HepG2 (cell line): ENCODE data around the gene MAPKAPK3. TPM values are rescaled to one million over a fixed set of nuclear protein-coding genes. Genes with fewer than 3 reads are reported as not detected.

ENCODE experiments used
- ATAC-seq: fragments of 200-7000 bp; cut with Tn5 transposase; 3 replicates; pipeline ENCODE4 v1.9.1; 2020; ENCODE audit warnings: mild to moderate bottlenecking, moderate library complexity
- BruUV-seq: library from RNA; stranded (reverse); fragments of 400-500 nt; replicated peaks from 2 replicates; lab custom pipeline; 2021; lab: Mats Ljungman, UMichigan
- CTCF ChIA-PET: fragments of 300-600 bp; formaldehyde crosslinking; extraction: SDS; loops from one replicate; lab custom pipeline; 2021; ENCODE audit warnings: low total read pairs, inconsistent platforms, low intra/inter-chr PET ratio; lab: Yijun Ruan, JAX
- POLR2A ChIA-PET: fragments of 350-600 bp; sonication (Branson Sonifier 250); formaldehyde crosslinking; loops from one replicate; lab custom pipeline; 2020; ENCODE audit warnings: antibody characterized with exemption, inconsistent platforms; lab: Yijun Ruan, JAX
- DNase-seq: peaks from one replicate; pipeline ENCODE4 v3.0.0-alpha.2; 2015; ENCODE audit warnings: low spot score
- FAIRE-seq: peaks from 3 replicates; lab custom pipeline; 2011; peaks lifted over from hg19 to GRCh38; lab: Jason Lieb, UNC
- H2AFZ ChIP-seq: one replicate; pipeline ENCODE4 v1.6.1; 2011; ENCODE audit warnings: low read length, inconsistent platforms
- H3K27ac ChIP-seq: fragments of 300-600 bp; 3 replicates; pipeline ENCODE4 v1.8.0; 2011; ENCODE audit warnings: mixed run types, mild to moderate bottlenecking, mixed read lengths, low read length, inconsistent platforms; ENCODE audit not compliant: insufficient read depth; ENCODE audit errors: extremely low read length
- H3K27me3 ChIP-seq, 2 experiments: fragments of 200-600 bp in 1 of 2; 2 replicates in 1 of 2; 3 replicates in 1 of 2; pipeline versions ENCODE4 v1.6.0 to v1.8.0; 2011; ENCODE audit warnings: low read length in 2 of 2, mild to moderate bottlenecking in 2 of 2, moderate library complexity in 2 of 2, inconsistent platforms in 1 of 2; ENCODE audit not compliant: insufficient read depth in 2 of 2, control insufficient read depth in 1 of 2
- H3K36me3 ChIP-seq, 2 experiments: fragments of 200-600 bp in 1 of 2; replicated peaks in 1 of 2; 2 replicates in 1 of 2; 3 replicates in 1 of 2; pipeline versions ENCODE4 v1.5.1 to v1.8.0; 2011; ENCODE audit warnings: low read length in 2 of 2, inconsistent platforms in 1 of 2; ENCODE audit not compliant: insufficient read depth in 2 of 2, control insufficient read depth in 1 of 2
- H3K4me1 ChIP-seq: 2 replicates; pipeline ENCODE4 v1.5.1; 2012; ENCODE audit warnings: low read length, inconsistent platforms; ENCODE audit not compliant: insufficient read depth
- H3K4me2 ChIP-seq: 2 replicates; pipeline ENCODE4 v1.6.0; 2011; ENCODE audit warnings: low read depth, low read length, inconsistent platforms
- H3K4me3 ChIP-seq, 3 experiments: fragments of 200-600 bp in 1 of 3; sonication (generic), shearing (Covaris generic) in 1 of 3; replicated peaks in 1 of 3; 2 replicates each; pipeline ENCODE4 v1.5.1; 2011 to 2016; ENCODE audit warnings: low read length in 3 of 3, inconsistent platforms in 2 of 3, low read depth in 2 of 3, mild to moderate bottlenecking in 2 of 3, control low read depth in 1 of 3, mixed read lengths in 1 of 3; ENCODE audit not compliant: insufficient read depth in 1 of 3
- H3K79me2 ChIP-seq: one replicate; pipeline ENCODE4 v1.6.1; 2011; ENCODE audit warnings: low read length, inconsistent platforms; ENCODE audit not compliant: insufficient read depth
- H3K9ac ChIP-seq: 2 replicates; pipeline ENCODE4 v1.6.0; 2011; ENCODE audit warnings: mild to moderate bottlenecking, low read depth, low read length, inconsistent platforms; ENCODE audit not compliant: insufficient read depth
- H3K9me3 ChIP-seq: 2 replicates; pipeline ENCODE4 v1.5.1; 2012; ENCODE audit warnings: mild to moderate bottlenecking, low read length
- H4K20me1 ChIP-seq: 2 replicates; pipeline ENCODE4 v1.6.0; 2011; ENCODE audit warnings: inconsistent platforms, mild to moderate bottlenecking, low read length, moderate library complexity; ENCODE audit not compliant: insufficient read depth
- BORCS8-MEF2B ChIP-seq: sonication (generic); formaldehyde crosslinking; IDR thresholded peaks from 2 replicates; pipeline ENCODE4 v1.8.0; 2022; ENCODE audit warnings: mild to moderate bottlenecking, missing genetic modification reagents
- DMAP1 ChIP-seq: IDR thresholded peaks from 2 replicates; pipeline ENCODE4 v1.6.1; 2016
- KLF13 ChIP-seq: sonication (generic); formaldehyde crosslinking; IDR thresholded peaks from 2 replicates; pipeline ENCODE4 v1.4.0; 2020; ENCODE audit warnings: mild to moderate bottlenecking, missing genetic modification reagents
- MEIS1 ChIP-seq: sonication (generic); formaldehyde crosslinking; IDR thresholded peaks from 2 replicates; pipeline ENCODE4 v1.9.0; 2021; ENCODE audit warnings: mild to moderate bottlenecking, missing genetic modification reagents, moderate library complexity, borderline replicate concordance
- NKX3-1 ChIP-seq: sonication (generic); formaldehyde crosslinking; IDR thresholded peaks from 2 replicates; pipeline ENCODE4 v1.5.0; 2020; ENCODE audit warnings: missing genetic modification reagents
- SAP130 ChIP-seq: IDR thresholded peaks from 2 replicates; pipeline ENCODE4 v1.6.1; 2016; ENCODE audit warnings: low read depth
- STAG1 ChIP-seq: sonication (generic); formaldehyde crosslinking; IDR thresholded peaks from 2 replicates; pipeline ENCODE4 v1.4.0; 2020; ENCODE audit warnings: missing genetic modification reagents
- ZNF180 ChIP-seq: sonication (generic); formaldehyde crosslinking; IDR thresholded peaks from 2 replicates; pipeline ENCODE4 v1.4.0; 2020; ENCODE audit warnings: low read depth, missing genetic modification reagents, borderline replicate concordance
- ZNF713 ChIP-seq: sonication (generic); formaldehyde crosslinking; IDR thresholded peaks from 2 replicates; pipeline ENCODE4 v1.4.0; 2020; ENCODE audit warnings: mild to moderate bottlenecking, missing genetic modification reagents
- ZNF83 ChIP-seq: sonication (generic); formaldehyde crosslinking; IDR thresholded peaks from 2 replicates; pipeline ENCODE4 v1.4.0; 2020; ENCODE audit warnings: missing genetic modification reagents, mild to moderate bottlenecking, borderline replicate concordance
- ZNF841 ChIP-seq: sonication (generic); formaldehyde crosslinking; IDR thresholded peaks from 2 replicates; pipeline ENCODE4 v1.8.1; 2023; ENCODE audit warnings: missing genetic modification reagents, borderline replicate concordance
- WGBS: methylation state at CpG from one replicate; pipeline ENCODE4 v1.1.6; 2017; ENCODE audit warnings: low lambda C conversion rate; 5-methylcytosine and 5-hydroxymethylcytosine counted together
- in situ Hi-C: cut with HindIII; loops from 2 replicates; pipeline ENCODE4 v1.10.0; 2017; ENCODE audit warnings: low pct_unique_long_range_greater_than_20kb; ENCODE audit not compliant: extremely low pct_ligation_motif_present
- intact Hi-C: fragments of 100-400 bp; cut with micrococcal nuclease; formaldehyde crosslinking; loops from one replicate; pipeline ENCODE4 v1.10.0; 2022; ENCODE audit not compliant: unreplicated experiment
- polyA plus RNA-seq, 8 experiments: library from polyadenylated mRNA; depleted of rRNA in 3 of 8; stranded (reverse) in 7 of 8; unstranded in 1 of 8; fragments of >200 nt; fragmentation: Illumina TruSeq in 4 of 8; extraction: Trizol in 4 of 8; gene quantifications; 2 replicates each; pipeline versions ENCODE4 v1.2.1 to v1.2.3, GENCODE V29; 2011 to 2016; ENCODE audit warnings: low read depth in 4 of 8, missing spikeins in 1 of 8, mixed read lengths in 1 of 8; ENCODE audit not compliant: insufficient read depth in 1 of 8
- total RNA-seq, 5 experiments: library from RNA; depleted of rRNA; stranded (reverse); fragments of >200 nt; fragmentation: Illumina TruSeq; extraction: Trizol; gene quantifications; 2 replicates each; pipeline ENCODE4 v1.2.3, GENCODE V29; 2016; ENCODE audit warnings: low read depth in 1 of 5
- TF ChIP-seq, protein P1 (sequence below): sonication (generic); formaldehyde crosslinking; IDR thresholded peaks from 2 replicates; pipeline ENCODE4 v1.8.0; 2022; ENCODE audit warnings: missing genetic modification reagents, low read depth, mild to moderate bottlenecking, borderline replicate concordance
- TF ChIP-seq, protein P2 (sequence below): IDR thresholded peaks from 2 replicates; pipeline ENCODE4 v1.6.1; 2018; ENCODE audit warnings: missing genetic modification reagents, mild to moderate bottlenecking, missing compliant biosample characterization
- TF ChIP-seq, protein P3 (sequence below): sonication (generic); formaldehyde crosslinking; IDR thresholded peaks from 2 replicates; pipeline ENCODE4 v1.4.0; 2020; ENCODE audit warnings: missing genetic modification reagents, borderline replicate concordance

Gene MAPKAPK3
- total and polyA plus RNA-seq, 2 of the 13 experiments (the other 11 are each of a cell fraction or from before 2014, with no cell fraction given): 39.9 to 41.2 TPM

DNA sequence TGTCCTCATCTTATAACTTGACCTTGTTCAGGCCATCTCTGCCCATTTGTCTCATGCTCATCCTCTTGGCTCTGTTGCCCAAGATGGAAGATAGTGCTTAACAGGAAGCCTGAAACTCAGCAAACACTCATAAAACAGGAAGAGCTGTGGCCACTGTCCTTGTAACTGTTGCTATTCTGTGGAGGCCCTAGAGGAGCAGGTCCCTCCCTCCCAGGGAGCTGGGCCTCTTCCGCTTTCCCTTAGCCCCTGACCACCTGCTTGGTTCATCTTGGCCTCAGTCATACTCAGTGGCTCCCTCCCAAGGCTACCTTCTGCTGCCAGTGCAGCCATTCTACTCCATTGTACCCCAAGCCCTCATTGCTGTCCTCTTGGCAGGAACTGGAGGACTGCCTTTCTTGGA is 3.5 kb downstream of the MAPKAPK3 start:
- no peak for ATAC-seq
- BruUV-seq: no TSS peak

More for the DNA sequence above, 3.5 kb downstream of the MAPKAPK3 start:
- H3K4me1 ChIP-seq: peaks cover 50% of the 10 kb centered on the region
- POLR2A ChIA-PET: no interaction called here
- no peak overlapping the region for H3K4me3 ChIP-seq
- TF ChIP-seq ZNF841 (CRISPR knock-in tag) (no peak), ZNF713 (CRISPR knock-in tag) (no peak), DMAP1 (CRISPR knock-in tag) (no peak), NKX3-1 (CRISPR knock-in tag) (no peak), BORCS8-MEF2B (CRISPR knock-in tag) (no peak), STAG1 (no peak), SAP130 (CRISPR knock-in tag) (no peak), ZNF180 (CRISPR knock-in tag) (no peak), ZNF83 (CRISPR knock-in tag) (no peak), MEIS1 (CRISPR knock-in tag) (no peak), KLF13 (no peak)
- TF ChIP-seq, protein P1, sequence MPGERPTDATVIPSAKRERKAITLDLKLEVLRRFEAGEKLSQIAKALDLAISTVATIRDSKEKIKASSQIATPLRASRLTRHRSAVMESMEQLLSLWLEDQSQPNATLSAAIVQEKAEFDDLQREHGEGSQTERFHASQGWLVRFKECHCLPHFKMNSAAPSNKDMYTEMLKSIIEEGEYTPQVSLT (CRISPR knock-in tag): no peak
- TF ChIP-seq, protein P2, sequence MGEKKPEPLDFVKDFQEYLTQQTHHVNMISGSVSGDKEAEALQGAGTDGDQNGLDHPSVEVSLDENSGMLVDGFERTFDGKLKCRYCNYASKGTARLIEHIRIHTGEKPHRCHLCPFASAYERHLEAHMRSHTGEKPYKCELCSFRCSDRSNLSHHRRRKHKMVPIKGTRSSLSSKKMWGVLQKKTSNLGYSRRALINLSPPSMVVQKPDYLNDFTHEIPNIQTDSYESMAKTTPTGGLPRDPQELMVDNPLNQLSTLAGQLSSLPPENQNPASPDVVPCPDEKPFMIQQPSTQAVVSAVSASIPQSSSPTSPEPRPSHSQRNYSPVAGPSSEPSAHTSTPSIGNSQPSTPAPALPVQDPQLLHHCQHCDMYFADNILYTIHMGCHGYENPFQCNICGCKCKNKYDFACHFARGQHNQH (CRISPR knock-in tag): no peak
- TF ChIP-seq, protein P3, sequence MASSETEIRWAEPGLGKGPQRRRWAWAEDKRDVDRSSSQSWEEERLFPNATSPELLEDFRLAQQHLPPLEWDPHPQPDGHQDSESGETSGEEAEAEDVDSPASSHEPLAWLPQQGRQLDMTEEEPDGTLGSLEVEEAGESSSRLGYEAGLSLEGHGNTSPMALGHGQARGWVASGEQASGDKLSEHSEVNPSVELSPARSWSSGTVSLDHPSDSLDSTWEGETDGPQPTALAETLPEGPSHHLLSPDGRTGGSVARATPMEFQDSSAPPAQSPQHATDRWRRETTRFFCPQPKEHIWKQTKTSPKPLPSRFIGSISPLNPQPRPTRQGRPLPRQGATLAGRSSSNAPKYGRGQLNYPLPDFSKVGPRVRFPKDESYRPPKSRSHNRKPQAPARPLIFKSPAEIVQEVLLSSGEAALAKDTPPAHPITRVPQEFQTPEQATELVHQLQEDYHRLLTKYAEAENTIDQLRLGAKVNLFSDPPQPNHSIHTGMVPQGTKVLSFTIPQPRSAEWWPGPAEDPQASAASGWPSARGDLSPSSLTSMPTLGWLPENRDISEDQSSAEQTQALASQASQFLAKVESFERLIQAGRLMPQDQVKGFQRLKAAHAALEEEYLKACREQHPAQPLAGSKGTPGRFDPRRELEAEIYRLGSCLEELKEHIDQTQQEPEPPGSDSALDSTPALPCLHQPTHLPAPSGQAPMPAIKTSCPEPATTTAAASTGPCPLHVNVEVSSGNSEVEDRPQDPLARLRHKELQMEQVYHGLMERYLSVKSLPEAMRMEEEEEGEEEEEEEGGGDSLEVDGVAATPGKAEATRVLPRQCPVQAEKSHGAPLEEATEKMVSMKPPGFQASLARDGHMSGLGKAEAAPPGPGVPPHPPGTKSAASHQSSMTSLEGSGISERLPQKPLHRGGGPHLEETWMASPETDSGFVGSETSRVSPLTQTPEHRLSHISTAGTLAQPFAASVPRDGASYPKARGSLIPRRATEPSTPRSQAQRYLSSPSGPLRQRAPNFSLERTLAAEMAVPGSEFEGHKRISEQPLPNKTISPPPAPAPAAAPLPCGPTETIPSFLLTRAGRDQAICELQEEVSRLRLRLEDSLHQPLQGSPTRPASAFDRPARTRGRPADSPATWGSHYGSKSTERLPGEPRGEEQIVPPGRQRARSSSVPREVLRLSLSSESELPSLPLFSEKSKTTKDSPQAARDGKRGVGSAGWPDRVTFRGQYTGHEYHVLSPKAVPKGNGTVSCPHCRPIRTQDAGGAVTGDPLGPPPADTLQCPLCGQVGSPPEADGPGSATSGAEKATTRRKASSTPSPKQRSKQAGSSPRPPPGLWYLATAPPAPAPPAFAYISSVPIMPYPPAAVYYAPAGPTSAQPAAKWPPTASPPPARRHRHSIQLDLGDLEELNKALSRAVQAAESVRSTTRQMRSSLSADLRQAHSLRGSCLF (CRISPR knock-in tag): no peak
- WGBS: 100% methylated on average over 1 of the region's 1 CpG
- DNase-seq (no peak), FAIRE-seq (no peak)
- no peak overlapping the region for H3K9ac ChIP-seq
- intact Hi-C loops: no loop called here
- H3K9me3 ChIP-seq: no peaks in the 10 kb centered on the region
- H3K4me2 ChIP-seq: no peak overlapping the region
- H3K27me3 ChIP-seq: no peaks in the 10 kb centered on the region; a peak in 1 of 5 replicates
- peaks cover 7% of the 10 kb centered on the region for H3K79me2 ChIP-seq
- H2AFZ ChIP-seq: no peak overlapping the region
- CTCF ChIA-PET: no interaction called here
- peaks cover 0 to 3% of the 10 kb centered on the region in 2 experiments; a peak in 2 of 5 replicates for H3K36me3 ChIP-seq
- no peak overlapping the region for H3K27ac ChIP-seq
- H4K20me1 ChIP-seq: no peaks in the 10 kb centered on the region
- in situ Hi-C loops: no loop called here
